Spleen (tissue), 11 donors: ENCODE results near the gene DNAJC4. TPM values are rescaled to one million over a fixed set of nuclear protein-coding genes. Genes with fewer than 3 reads are reported as not detected.
A peak's percentile ranks its signal among the peaks of the same experiment; 100 is the strongest.

Experiments
- DNase-seq: peaks from one replicate; pipeline ENCODE4 v3.0.0-alpha.2; 2020
- H3K27ac ChIP-seq, 8 donors: fragments of 200-600 bp; sonication (generic) in 7 of 8; 1 replicate in 4 of 8; 2 replicates in 4 of 8; pipeline versions ENCODE4 v1.5.0 to v1.8.0; 2016 to 2021; ENCODE audit warnings: inconsistent platforms in 4 of 8, mild to moderate bottlenecking in 4 of 8, moderate library complexity in 1 of 8
- H3K27me3 ChIP-seq, 7 donors: fragments of 200-600 bp; sonication (generic) in 6 of 7; replicated peaks in 1 of 7; 1 replicate in 4 of 7; 2 replicates in 3 of 7; pipeline versions ENCODE4 v1.5.0 to v1.8.0; 2016 to 2021; ENCODE audit warnings: inconsistent platforms in 3 of 7, mild to moderate bottlenecking in 1 of 7
- H3K36me3 ChIP-seq, 6 donors: fragments of 200-600 bp; sonication (generic) in 5 of 6; 1 replicate in 4 of 6; 2 replicates in 2 of 6; pipeline versions ENCODE4 v1.5.0 to v1.8.0; 2016 to 2021; ENCODE audit warnings: inconsistent platforms in 2 of 6
- H3K4me1 ChIP-seq, 6 donors: fragments of 200-600 bp; sonication (generic) in 5 of 6; 1 replicate in 3 of 6; 2 replicates in 3 of 6; pipeline versions ENCODE4 v1.5.0 to v1.8.0; 2016 to 2021; ENCODE audit warnings: inconsistent platforms in 3 of 6
- H3K4me3 ChIP-seq, 8 donors: fragments of 200-600 bp; sonication (generic) in 7 of 8; 1 replicate in 4 of 8; 2 replicates in 4 of 8; pipeline versions ENCODE4 v1.5.0 to v1.8.0; 2016 to 2021; ENCODE audit warnings: inconsistent platforms in 4 of 8, mild to moderate bottlenecking in 4 of 8, moderate library complexity in 2 of 8
- H3K9me3 ChIP-seq, 8 donors: fragments of 200-600 bp; sonication (generic) in 7 of 8; 1 replicate in 4 of 8; 2 replicates in 4 of 8; pipeline versions ENCODE4 v1.5.0 to v1.8.0; 2016 to 2021; ENCODE audit warnings: inconsistent platforms in 4 of 8
- CTCF ChIP-seq, 11 experiments: fragments of 200-600 bp in 7 of 11; fragments of 450-650 bp in 4 of 11; sonication (generic) in 4 of 11; IDR thresholded peaks in 8 of 11; conservative IDR thresholded peaks in 3 of 11; 1 replicate in 7 of 11; 2 replicates in 4 of 11; pipeline versions ENCODE4 v1.4.0 to v1.8.0; 2016 to 2021; ENCODE audit warnings: antibody characterized with exemption in 11 of 11, inconsistent platforms in 4 of 11, mild to moderate bottlenecking in 1 of 11
- POLR2A ChIP-seq, 3 donors: fragments of 450-650 bp; IDR thresholded peaks; one replicate each; pipeline ENCODE4 v1.5.1; 2017; ENCODE audit warnings: antibody characterized with exemption in 3 of 3, mild to moderate bottlenecking in 1 of 3
- POLR2AphosphoS5 ChIP-seq, 3 donors: sonication (generic); formaldehyde crosslinking; IDR thresholded peaks; one replicate each; pipeline ENCODE4 v1.5.1; 2017; ENCODE audit warnings: antibody characterized with exemption in 3 of 3
- WGBS, 5 donors: extraction: QIAGEN DNeasy Blood & Tissue Kit in 3 of 5; methylation state at CpG; one replicate each; pipeline versions ENCODE4 v1.1.5 to v1.1.7; 2013 to 2018; 5-methylcytosine and 5-hydroxymethylcytosine counted together
- intact Hi-C: fragments of 100-400 bp; cut with DNase I; formaldehyde crosslinking; loops from one replicate; pipeline ENCODE4 v1.15.0; 2023; ENCODE audit warnings: low total_unique reads
- polyA plus RNA-seq, 3 donors: library from polyadenylated mRNA; stranded (reverse); fragments of 200-250 nt; gene quantifications; one replicate each; pipeline ENCODE4 v1.2.1, GENCODE V29; 2013
- total RNA-seq, 7 donors: library from RNA; depleted of rRNA in 3 of 7; stranded (reverse); fragments of >200 nt in 3 of 7; fragmentation: NEBNext Ultra II Directional in 4 of 7; extraction: Animal tissue kit (Norgen Biotek cat#: 25700) in 4 of 7; gene quantifications; one replicate each; pipeline versions ENCODE4 v1.1.0 to v1.2.1, GENCODE V29; 2016 to 2021
- donor health status: healthy with polysubstance abuse.
- donor health status: DM: no; HTN: no; CAD: no; lungs with moderate emphysema.
- donor health status: DM: no; HTN: no; CAD: no.
- donor health status: Bipolar disorder and iron deficiency.
- donor health status: healthy.
- donor health status: DM: no; HTN: no; CAD: no.
- donor health status: DM: yes; HTN: yes; CAD: no.

The DNAJC4 gene
- total and polyA plus RNA-seq, 10 donors = 28.0 to 113 (median 54.2) TPM

GRCh38 chr11:64204464-64204989 lies 25.8 kb upstream of the DNAJC4 start:
- intact Hi-C loops = loop anchor here (5.0 kb wide), 1 partner anchor 98 kb away; the partner anchor contains the start of gene CATSPERZ
- H3K9me3 ChIP-seq = no peaks in the 10 kb centered on the region
- H3K4me1 ChIP-seq = peaks cover 32 to 60% (median 51%) of the 10 kb centered on the region in 6 donors
- 32 to 37% (median 36%) methylated on average over 7 of the region's 7 CpGs for WGBS, 5 donors
- H3K36me3 ChIP-seq = peaks cover 0 to 66% (median 46%) of the 10 kb centered on the region in 6 donors
- H3K27ac ChIP-seq = peak overlapping the region in 7 of 8 donors; percentile 93 to 99 (median 96)
- peak in 2 of 3 donors; percentile 71 to 93 for TF ChIP-seq POLR2AphosphoS5 (IDR thresholded peaks at IDR 0.05)
- TF ChIP-seq POLR2A (IDR thresholded peaks at IDR 0.05) = no peak
- TF ChIP-seq CTCF (IDR thresholded peaks at IDR 0.05 in 8 of 11, conservative IDR thresholded peaks at IDR 0.05 in 3 of 11) = peak; percentile 65 to 91 (median 82)
- H3K4me3 ChIP-seq = peak overlapping the region in 1 of 8 donors; percentile 89
- peak; percentile 95 for DNase-seq
- H3K27me3 ChIP-seq = no peaks in the 10 kb centered on the region

- DNase-seq = peak; percentile 97
- Histone ChIP-seq H3K9me3 (no peaks in the 10 kb centered on the region), H3K4me3 (peak within 1 kb of the TSS; percentile 58 to 89 (median 80)), H3K27me3 (no peaks in the 10 kb centered on the region), H3K36me3 (peaks cover 0 to 66% (median 46%) of the 10 kb centered on the region in 6 donors), H3K4me1 (peaks cover 32 to 81% (median 53%) of the 10 kb centered on the region in 6 donors), H3K27ac (peak within 1 kb of the TSS; percentile 84 to 99 (median 96))
- 9 to 24% (median 15%) methylated on average over 12 to 27 of the region's 27 CpGs for WGBS, 5 donors
- TF ChIP-seq CTCF (IDR thresholded peaks at IDR 0.05 in 8 of 11, conservative IDR thresholded peaks at IDR 0.05 in 3 of 11) (peak in 3 of 11 experiments; percentile 23 to 27 (median 25)), POLR2A (IDR thresholded peaks at IDR 0.05) (no peak), POLR2AphosphoS5 (IDR thresholded peaks at IDR 0.05) (peak; percentile 86 to 91 (median 88))
- intact Hi-C loops = no loop called here
Observed at GRCh38 chr11:64206457-64207255, 23.7 kb upstream of the DNAJC4 start, which contains the start of gene FERMT3. Gene FERMT3 (plus strand): TSS chr11:64206721. CDS start chr11:64207365, 644 bp downstream.

- peak; percentile 96 for DNase-seq
- peak; percentile 85 to 86 (median 85) for TF ChIP-seq POLR2AphosphoS5 (IDR thresholded peaks at IDR 0.05)
- TF ChIP-seq POLR2A (IDR thresholded peaks at IDR 0.05) = peak in 1 of 3 donors; percentile 20
- TF ChIP-seq CTCF (IDR thresholded peaks at IDR 0.05 in 8 of 11, conservative IDR thresholded peaks at IDR 0.05 in 3 of 11) = peak in 2 of 11 experiments; percentile 14 to 17
- H3K4me1 ChIP-seq = peaks cover 32 to 89% (median 57%) of the 10 kb centered on the region in 6 donors
- peaks cover 0 to 66% (median 47%) of the 10 kb centered on the region in 6 donors for H3K36me3 ChIP-seq
- WGBS, 5 donors = 2 to 6% (median 5%) methylated on average over 12 to 30 of the region's 30 CpGs
- H3K4me3 ChIP-seq = peak overlapping the region; percentile 58 to 89 (median 80)
- no peaks in the 10 kb centered on the region for H3K27me3 ChIP-seq
- H3K9me3 ChIP-seq = no peaks in the 10 kb centered on the region
- intact Hi-C loops = no loop called here
- peak overlapping the region; percentile 84 to 99 (median 96) for H3K27ac ChIP-seq
Observed at GRCh38 chr11:64207256-64208085, 22.9 kb upstream of the DNAJC4 start.
